Neuronal stem cell (in vitro differentiated cells): ENCODE results near the gene IMPG2.

Source experiments
- DNase-seq: peaks from one replicate; pipeline ENCODE4 v3.0.0-alpha.2; 2013; ENCODE audit warnings: low spot score
- H2AFZ ChIP-seq: one replicate; pipeline ENCODE4 v1.6.1; 2013; ENCODE audit warnings: mild to moderate bottlenecking, low read length, inconsistent platforms
- H2AK5ac ChIP-seq: 2 replicates; pipeline ENCODE4 v1.6.1; 2013; ENCODE audit warnings: low read depth, mild to moderate bottlenecking, inconsistent platforms, low read length, moderate library complexity, mixed read lengths
- H2BK120ac ChIP-seq: 2 replicates; pipeline ENCODE4 v1.6.1; 2013; ENCODE audit warnings: low read depth, mild to moderate bottlenecking, inconsistent platforms, low read length, moderate library complexity, mixed read lengths
- H2BK12ac ChIP-seq: one replicate; pipeline ENCODE4 v1.6.1; 2013; ENCODE audit warnings: low read length, inconsistent platforms
- H2BK15ac ChIP-seq: 2 replicates; pipeline ENCODE4 v1.6.1; 2013; ENCODE audit warnings: mild to moderate bottlenecking, low read length, inconsistent platforms, mixed read lengths
- H2BK5ac ChIP-seq: one replicate; pipeline ENCODE4 v1.6.1; 2013; ENCODE audit warnings: inconsistent platforms, mild to moderate bottlenecking, low read length, moderate library complexity
- H3K14ac ChIP-seq: one replicate; pipeline ENCODE4 v1.6.1; 2013; ENCODE audit warnings: low read length, inconsistent platforms
- H3K18ac ChIP-seq: 2 replicates; pipeline ENCODE4 v1.6.1; 2013; ENCODE audit warnings: low read length, inconsistent platforms
- H3K23ac ChIP-seq: 2 replicates; pipeline ENCODE4 v1.6.1; 2013; ENCODE audit warnings: low read depth, mild to moderate bottlenecking, mixed read lengths, low read length, inconsistent platforms; ENCODE audit not compliant: poor library complexity
- H3K27ac ChIP-seq: replicated peaks from 3 replicates; pipeline ENCODE4 v1.5.1; 2013; ENCODE audit warnings: low read length, inconsistent platforms
- H3K27me3 ChIP-seq, 3 experiments: 2 replicates each; pipeline ENCODE4 v1.6.1; 2013; ENCODE audit warnings: low read length in 3 of 3, mild to moderate bottlenecking in 2 of 3, inconsistent platforms in 1 of 3, low read depth in 1 of 3, mixed read lengths in 1 of 3, moderate library complexity in 1 of 3; ENCODE audit not compliant: control insufficient read depth in 3 of 3, insufficient read depth in 3 of 3
- H3K36me3 ChIP-seq, 2 donors: replicated peaks in 1 of 2; 2 replicates each; pipeline ENCODE4 v1.6.1; 2013; ENCODE audit warnings: low read length in 2 of 2; ENCODE audit not compliant: control insufficient read depth in 2 of 2, insufficient read depth in 2 of 2
- H3K4ac ChIP-seq: 2 replicates; pipeline ENCODE4 v1.6.1; 2013; ENCODE audit warnings: inconsistent platforms, mild to moderate bottlenecking, low read length, moderate library complexity
- H3K4me1 ChIP-seq, 2 donors: 1 replicate in 1 of 2; 2 replicates in 1 of 2; pipeline ENCODE4 v1.6.1; 2013; ENCODE audit warnings: low read length in 2 of 2, low read depth in 1 of 2; ENCODE audit not compliant: control insufficient read depth in 2 of 2, insufficient read depth in 1 of 2
- H3K4me2 ChIP-seq: one replicate; pipeline ENCODE4 v1.6.1; 2013; ENCODE audit warnings: mild to moderate bottlenecking, low read length, inconsistent platforms; ENCODE audit not compliant: insufficient read depth, poor library complexity, severe bottlenecking
- H3K4me3 ChIP-seq, 2 donors: 2 replicates each; pipeline ENCODE4 v1.5.1; 2013; ENCODE audit warnings: low read length in 2 of 2, mild to moderate bottlenecking in 2 of 2, inconsistent platforms in 1 of 2, moderate library complexity in 1 of 2
- H3K79me1 ChIP-seq: one replicate; pipeline ENCODE4 v1.6.1; 2013; ENCODE audit warnings: low read depth, mild to moderate bottlenecking, inconsistent platforms, low read length, moderate library complexity
- H3K9ac ChIP-seq: one replicate; pipeline ENCODE4 v1.6.1; 2013; ENCODE audit warnings: mild to moderate bottlenecking, low read depth, low read length, inconsistent platforms; ENCODE audit not compliant: poor library complexity
- H3K9me3 ChIP-seq, 2 donors: replicated peaks in 1 of 2; 2 replicates each; pipeline versions ENCODE3 to v1.6.1; 2013; ENCODE audit warnings: low read length in 2 of 2, mild to moderate bottlenecking in 2 of 2, inconsistent platforms in 1 of 2, low read depth in 1 of 2, mixed read lengths in 1 of 2, moderate library complexity in 1 of 2; ENCODE audit not compliant: control insufficient read depth in 2 of 2, insufficient read depth in 1 of 2
- H4K8ac ChIP-seq: one replicate; pipeline ENCODE4 v1.6.1; 2013; ENCODE audit warnings: low read depth, mild to moderate bottlenecking, inconsistent platforms, low read length, moderate library complexity
- H4K91ac ChIP-seq: one replicate; pipeline ENCODE4 v1.6.1; 2013; ENCODE audit warnings: low read length, low read depth, mild to moderate bottlenecking, inconsistent platforms; ENCODE audit not compliant: poor library complexity
- WGBS, 2 donors: extraction: QIAGEN DNeasy Blood & Tissue Kit; methylation state at CpG; one replicate each; pipeline ENCODE4 v1.1.7; 2013; ENCODE audit warnings: missing lambda C conversion rate in 2 of 2, mixed read lengths in 1 of 2; ENCODE audit not compliant: insufficient read length in 2 of 2, insufficient replicate concordance in 1 of 2; ENCODE audit errors: extremely low coverage in 2 of 2; 5-methylcytosine and 5-hydroxymethylcytosine counted together

The IMPG2 gene

DNA sequence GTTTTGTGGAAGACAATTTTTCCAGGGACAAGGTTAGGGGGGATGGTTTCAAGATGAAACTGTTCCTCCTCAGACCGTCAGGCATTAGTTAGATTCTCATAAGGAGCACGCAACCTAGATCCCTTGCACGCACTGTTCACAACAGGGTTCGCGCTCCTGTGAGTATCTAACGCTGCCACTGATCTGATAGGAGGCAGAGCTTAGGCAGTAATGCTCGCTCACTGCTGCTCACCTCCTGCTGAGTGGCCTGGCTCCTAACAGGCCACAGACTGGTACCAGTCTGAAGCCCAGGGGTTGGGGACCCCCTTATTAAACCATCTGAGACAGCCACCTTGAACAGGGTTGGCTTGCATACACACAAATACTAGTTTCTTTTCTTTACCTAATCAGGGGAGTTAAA lies 13.5 kb upstream of the IMPG2 start:
- H3K9ac ChIP-seq = no peak overlapping the region
- no peak overlapping the region for H3K4me2 ChIP-seq
- H2AFZ ChIP-seq = no peak overlapping the region
- no peak overlapping the region for H3K18ac ChIP-seq
- no peak overlapping the region for H2BK12ac ChIP-seq
- no peak overlapping the region for H3K23ac ChIP-seq
- no peaks in the 10 kb centered on the region for H3K79me1 ChIP-seq
- H2BK15ac ChIP-seq = no peak overlapping the region
- no peak overlapping the region for H3K4ac ChIP-seq
- no peaks in the 10 kb centered on the region for H3K27me3 ChIP-seq
- no peak overlapping the region for H4K91ac ChIP-seq
- H2BK120ac ChIP-seq = no peak overlapping the region
- no peak for DNase-seq
- H2BK5ac ChIP-seq = no peak overlapping the region
- no peaks in the 10 kb centered on the region for H3K9me3 ChIP-seq
- no CpG with 5 or more reads among the region's 7 CpGs for WGBS, 2 donors
- H3K14ac ChIP-seq = no peak overlapping the region
- H4K8ac ChIP-seq = no peak overlapping the region
- H3K4me3 ChIP-seq = no peak overlapping the region
- H3K4me1 ChIP-seq = peaks cover 0 to 2% of the 10 kb centered on the region in 2 donors
- peaks cover 0 to 55% of the 10 kb centered on the region in 2 donors for H3K36me3 ChIP-seq
- H3K27ac ChIP-seq = no peak overlapping the region
- no peak overlapping the region for H2AK5ac ChIP-seq

DNA sequence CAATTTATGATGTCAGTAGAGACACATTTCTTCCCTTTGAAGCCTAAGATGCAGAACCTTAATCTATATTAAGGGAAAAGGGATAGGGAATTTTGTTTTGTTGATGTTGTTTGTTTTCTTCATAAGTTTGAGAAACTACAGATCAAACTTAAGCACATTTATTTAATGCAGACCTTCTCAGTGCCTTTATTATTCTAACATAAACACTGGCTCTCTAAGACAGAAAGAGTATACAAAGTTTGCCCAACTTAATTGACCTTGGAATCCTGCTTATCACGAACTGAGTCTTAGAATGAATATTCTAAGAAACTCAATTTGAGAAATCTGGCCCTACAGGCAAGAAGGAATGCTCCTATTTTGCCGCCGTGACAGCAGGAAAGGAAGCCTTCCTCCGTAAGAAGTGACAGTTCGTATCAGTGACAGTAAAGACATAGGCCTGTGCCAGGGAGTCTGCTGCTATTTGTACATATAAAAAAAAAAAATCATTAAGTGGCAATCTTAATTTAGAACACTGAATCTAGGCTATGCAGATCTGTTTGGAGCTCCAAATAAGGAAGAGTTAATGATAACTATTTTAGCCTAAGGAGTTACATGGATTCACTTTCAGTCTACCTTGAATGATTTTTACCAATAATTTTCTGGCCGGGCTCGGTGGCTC lies 8.8 kb upstream of the IMPG2 start:
- Histone ChIP-seq H2BK120ac (no peak overlapping the region), H3K18ac (no peak overlapping the region)

DNA sequence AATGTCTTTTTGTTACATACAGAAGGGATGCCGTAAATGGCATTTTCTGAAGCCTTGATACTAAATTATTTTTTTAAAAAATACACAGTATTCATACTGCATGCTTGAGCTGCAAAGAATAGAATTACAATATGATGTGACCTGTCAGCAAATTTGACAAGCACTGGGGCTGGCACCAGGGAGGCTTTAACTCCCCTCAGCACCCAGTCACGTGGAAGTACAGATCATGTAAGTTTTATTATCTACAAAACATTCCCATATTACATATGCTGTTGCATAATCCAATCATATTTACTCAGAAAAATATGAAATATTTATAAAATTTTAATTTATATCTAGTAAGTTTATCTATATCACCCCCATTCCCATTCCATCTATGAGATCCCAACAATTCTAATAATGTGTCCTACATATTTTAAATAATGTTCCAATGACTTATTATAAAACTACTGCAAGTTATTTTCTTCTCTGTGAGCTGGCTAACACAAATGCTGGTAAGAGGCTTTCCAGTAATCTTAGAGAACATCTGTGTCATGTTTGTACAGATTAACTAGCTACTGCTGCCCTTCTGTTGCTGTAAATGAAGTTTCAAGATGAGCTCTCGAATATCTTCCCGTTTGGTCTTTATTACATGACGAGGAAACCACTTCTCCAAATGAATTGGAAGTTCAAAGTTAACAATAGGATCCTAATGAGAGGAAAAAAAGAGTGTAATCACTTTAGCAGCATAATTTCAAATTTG lies 5.2 kb upstream of the IMPG2 start:
- Histone ChIP-seq H2BK5ac (no peak overlapping the region), H4K91ac (no peak overlapping the region), H2AFZ (no peak overlapping the region), H3K4ac (no peak overlapping the region), H3K9ac (no peak overlapping the region), H4K8ac (no peak overlapping the region), H3K27me3 (no peaks in the 10 kb centered on the region), H3K18ac (no peak overlapping the region), H2BK120ac (no peak overlapping the region), H2BK15ac (no peak overlapping the region), H3K36me3 (peaks cover 0 to 39% of the 10 kb centered on the region in 2 donors), H3K4me3 (no peak overlapping the region), H3K4me1 (no peaks in the 10 kb centered on the region), H3K27ac (no peak overlapping the region), H3K4me2 (no peak overlapping the region), H3K23ac (no peak overlapping the region), H3K14ac (no peak overlapping the region), H3K79me1 (no peaks in the 10 kb centered on the region), H2BK12ac (no peak overlapping the region), H2AK5ac (no peak overlapping the region), H3K9me3 (no peaks in the 10 kb centered on the region)
- DNase-seq = no peak
- no CpG with 5 or more reads among the region's 5 CpGs for WGBS, 2 donors

More for the DNA sequence above, 8.8 kb upstream of the IMPG2 start:
- DNase-seq = no peak
- H3K79me1 ChIP-seq = no peaks in the 10 kb centered on the region
- H3K4me3 ChIP-seq = no peak overlapping the region
- no peak overlapping the region for H3K4ac ChIP-seq
- no peak overlapping the region for H2AK5ac ChIP-seq
- peaks cover 0 to 50% of the 10 kb centered on the region in 2 donors for H3K36me3 ChIP-seq
- H3K9me3 ChIP-seq = no peaks in the 10 kb centered on the region
- no peak overlapping the region for H4K91ac ChIP-seq
- peaks cover 0 to 2% of the 10 kb centered on the region in 2 donors for H3K4me1 ChIP-seq
- H3K23ac ChIP-seq = no peak overlapping the region
- H3K4me2 ChIP-seq = no peak overlapping the region
- no peak overlapping the region for H4K8ac ChIP-seq
- no CpG with 5 or more reads among the region's 7 CpGs for WGBS, 2 donors
- no peaks in the 10 kb centered on the region for H3K27me3 ChIP-seq
- H3K27ac ChIP-seq = no peak overlapping the region
- no peak overlapping the region for H2BK5ac ChIP-seq
- no peak overlapping the region for H2BK12ac ChIP-seq
- no peak overlapping the region for H3K14ac ChIP-seq
- H2BK15ac ChIP-seq = no peak overlapping the region
- H2AFZ ChIP-seq = no peak overlapping the region
- H3K9ac ChIP-seq = no peak overlapping the region

DNA sequence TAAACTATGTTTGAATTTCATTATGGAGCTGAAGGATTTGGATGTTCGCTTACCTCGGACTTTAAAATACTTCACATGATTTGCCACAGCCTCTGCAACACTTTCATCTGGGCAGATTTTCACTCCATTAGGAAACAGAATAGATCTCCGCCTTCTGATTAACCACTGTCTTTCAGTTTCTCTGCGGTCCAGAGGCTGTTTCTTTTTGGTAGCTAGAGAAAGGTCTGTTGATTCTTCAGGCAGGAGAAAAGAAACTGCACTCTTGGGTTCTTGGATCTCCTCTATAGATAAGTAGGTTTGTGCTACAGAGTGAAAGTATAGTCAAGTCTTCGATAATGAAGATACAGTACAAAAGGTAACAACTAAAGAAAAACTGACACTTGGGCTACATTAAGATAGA lies 844 bp downstream of the IMPG2 start:
- no peak overlapping the region for H2AFZ ChIP-seq
- H3K36me3 ChIP-seq = no peaks in the 10 kb centered on the region
- no peak overlapping the region for H3K9ac ChIP-seq
- no peak overlapping the region for H2BK15ac ChIP-seq
- H3K79me1 ChIP-seq = no peaks in the 10 kb centered on the region
- no peak overlapping the region for H4K91ac ChIP-seq
- no peak overlapping the region for H3K18ac ChIP-seq
- H3K14ac ChIP-seq = no peak overlapping the region
- no peak overlapping the region for H3K4me3 ChIP-seq
- no CpG with 5 or more reads among the region's 5 CpGs for WGBS, 2 donors
- H3K27ac ChIP-seq = no peak overlapping the region
- H2BK120ac ChIP-seq = no peak overlapping the region
- H3K4me2 ChIP-seq = no peak overlapping the region
- H3K4ac ChIP-seq = no peak overlapping the region
- no peak overlapping the region for H3K23ac ChIP-seq
- no peak overlapping the region for H2BK5ac ChIP-seq
- H2AK5ac ChIP-seq = no peak overlapping the region
- H2BK12ac ChIP-seq = no peak overlapping the region
- DNase-seq = no peak
- H3K9me3 ChIP-seq = no peaks in the 10 kb centered on the region
- H3K27me3 ChIP-seq = no peaks in the 10 kb centered on the region
- H4K8ac ChIP-seq = no peak overlapping the region
- no peaks in the 10 kb centered on the region for H3K4me1 ChIP-seq
